OCI-LY7 (cell line): ENCODE results near the gene KCNJ11.

Source experiments
- EZH2phosphoT487 ChIP-seq: fragments of 200-600 bp; sonication (generic); IDR thresholded peaks from 2 replicates; pipeline ENCODE4 v1.6.1; 2018; ENCODE audit warnings: low read depth, borderline replicate concordance, mild to moderate bottlenecking, mixed run types, antibody characterized with exemption, low read length, moderate library complexity, mixed read lengths
- TF ChIP-seq, protein P1 (sequence below): fragments of 200-600 bp; sonication (generic); conservative IDR thresholded peaks from 2 replicates; pipeline ENCODE4 v1.5.1; 2014; ENCODE audit warnings: mild to moderate bottlenecking, antibody characterized with exemption, low read length, moderate library complexity, mixed read lengths

DNA sequence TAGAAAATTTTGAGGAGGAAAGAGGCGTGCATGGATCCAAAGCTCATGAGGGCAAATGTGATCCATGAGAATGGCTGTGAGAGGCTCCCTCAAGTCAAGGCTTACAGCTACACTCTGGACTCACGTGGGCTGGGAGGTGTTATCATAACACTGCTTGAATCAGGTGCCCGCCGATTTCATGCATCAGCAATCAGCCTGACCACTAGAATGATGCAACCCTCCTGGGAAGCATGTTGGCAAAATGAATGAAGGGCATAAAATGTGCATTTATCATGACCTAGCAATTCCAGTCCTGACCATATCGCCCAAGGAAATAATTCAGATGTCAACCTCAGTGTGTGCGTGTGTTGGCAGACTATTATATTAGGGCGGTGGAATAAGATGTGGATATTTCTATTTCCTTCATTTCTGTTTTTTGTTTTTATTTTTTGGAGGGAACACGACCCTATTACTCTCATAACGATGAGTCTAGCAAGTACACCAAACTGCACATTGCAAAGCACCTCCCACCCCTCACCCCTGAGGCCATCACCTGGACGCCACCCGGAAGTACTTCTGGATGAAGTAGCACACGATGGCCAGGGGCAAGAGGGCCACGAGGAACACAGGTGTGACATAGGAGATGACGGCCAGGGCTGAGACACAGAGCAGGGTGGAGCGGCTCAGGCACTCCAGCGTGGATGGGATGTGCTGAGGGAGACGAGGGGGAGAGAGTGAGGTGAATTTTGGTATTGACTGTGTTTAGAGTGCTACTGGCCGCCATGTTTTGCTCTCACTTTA, 15.7 kb upstream of the KCNJ11 start:
- TF ChIP-seq, protein P1, sequence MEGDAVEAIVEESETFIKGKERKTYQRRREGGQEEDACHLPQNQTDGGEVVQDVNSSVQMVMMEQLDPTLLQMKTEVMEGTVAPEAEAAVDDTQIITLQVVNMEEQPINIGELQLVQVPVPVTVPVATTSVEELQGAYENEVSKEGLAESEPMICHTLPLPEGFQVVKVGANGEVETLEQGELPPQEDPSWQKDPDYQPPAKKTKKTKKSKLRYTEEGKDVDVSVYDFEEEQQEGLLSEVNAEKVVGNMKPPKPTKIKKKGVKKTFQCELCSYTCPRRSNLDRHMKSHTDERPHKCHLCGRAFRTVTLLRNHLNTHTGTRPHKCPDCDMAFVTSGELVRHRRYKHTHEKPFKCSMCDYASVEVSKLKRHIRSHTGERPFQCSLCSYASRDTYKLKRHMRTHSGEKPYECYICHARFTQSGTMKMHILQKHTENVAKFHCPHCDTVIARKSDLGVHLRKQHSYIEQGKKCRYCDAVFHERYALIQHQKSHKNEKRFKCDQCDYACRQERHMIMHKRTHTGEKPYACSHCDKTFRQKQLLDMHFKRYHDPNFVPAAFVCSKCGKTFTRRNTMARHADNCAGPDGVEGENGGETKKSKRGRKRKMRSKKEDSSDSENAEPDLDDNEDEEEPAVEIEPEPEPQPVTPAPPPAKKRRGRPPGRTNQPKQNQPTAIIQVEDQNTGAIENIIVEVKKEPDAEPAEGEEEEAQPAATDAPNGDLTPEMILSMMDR, result no peak
- no peak for TF ChIP-seq EZH2phosphoT487
